ENCODE measurements around the gene OXT.

OXT gene

DNA sequence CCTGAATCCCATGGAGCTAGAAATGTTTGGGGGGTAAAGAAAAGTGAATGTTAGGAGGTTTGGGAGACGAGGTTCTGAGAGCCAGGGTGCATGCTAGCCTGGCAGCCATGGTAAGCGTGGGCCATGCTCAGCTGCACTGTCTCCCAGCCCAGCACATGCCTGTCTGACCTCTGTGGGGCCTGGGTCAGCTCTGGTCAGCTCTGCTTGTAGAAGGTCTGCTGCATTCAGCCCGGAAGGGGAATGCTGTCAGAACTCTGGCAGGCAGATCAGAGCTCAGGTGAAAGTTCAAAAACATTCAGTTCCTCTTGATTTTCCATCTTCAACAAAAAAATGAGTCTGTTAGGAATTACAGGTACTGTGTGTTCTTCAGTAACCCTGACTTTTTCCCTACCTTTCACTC lies 33.8 kb upstream of the OXT start:
- POLR2A ChIA-PET (ENCODE audit: low non-redundant PET), result no interaction called here
- TF ChIP-seq, protein P1, sequence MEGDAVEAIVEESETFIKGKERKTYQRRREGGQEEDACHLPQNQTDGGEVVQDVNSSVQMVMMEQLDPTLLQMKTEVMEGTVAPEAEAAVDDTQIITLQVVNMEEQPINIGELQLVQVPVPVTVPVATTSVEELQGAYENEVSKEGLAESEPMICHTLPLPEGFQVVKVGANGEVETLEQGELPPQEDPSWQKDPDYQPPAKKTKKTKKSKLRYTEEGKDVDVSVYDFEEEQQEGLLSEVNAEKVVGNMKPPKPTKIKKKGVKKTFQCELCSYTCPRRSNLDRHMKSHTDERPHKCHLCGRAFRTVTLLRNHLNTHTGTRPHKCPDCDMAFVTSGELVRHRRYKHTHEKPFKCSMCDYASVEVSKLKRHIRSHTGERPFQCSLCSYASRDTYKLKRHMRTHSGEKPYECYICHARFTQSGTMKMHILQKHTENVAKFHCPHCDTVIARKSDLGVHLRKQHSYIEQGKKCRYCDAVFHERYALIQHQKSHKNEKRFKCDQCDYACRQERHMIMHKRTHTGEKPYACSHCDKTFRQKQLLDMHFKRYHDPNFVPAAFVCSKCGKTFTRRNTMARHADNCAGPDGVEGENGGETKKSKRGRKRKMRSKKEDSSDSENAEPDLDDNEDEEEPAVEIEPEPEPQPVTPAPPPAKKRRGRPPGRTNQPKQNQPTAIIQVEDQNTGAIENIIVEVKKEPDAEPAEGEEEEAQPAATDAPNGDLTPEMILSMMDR (conservative IDR thresholded peaks at IDR 0.05; ENCODE audit: low read depth), result no peak
- peak overlapping the region; percentile 2; the same call in 1 of the 2 replicates for H3K27ac ChIP-seq
- no peak for DNase-seq (ENCODE audit: low spot score)
- CTCF ChIA-PET, result no interaction called here

DNA sequence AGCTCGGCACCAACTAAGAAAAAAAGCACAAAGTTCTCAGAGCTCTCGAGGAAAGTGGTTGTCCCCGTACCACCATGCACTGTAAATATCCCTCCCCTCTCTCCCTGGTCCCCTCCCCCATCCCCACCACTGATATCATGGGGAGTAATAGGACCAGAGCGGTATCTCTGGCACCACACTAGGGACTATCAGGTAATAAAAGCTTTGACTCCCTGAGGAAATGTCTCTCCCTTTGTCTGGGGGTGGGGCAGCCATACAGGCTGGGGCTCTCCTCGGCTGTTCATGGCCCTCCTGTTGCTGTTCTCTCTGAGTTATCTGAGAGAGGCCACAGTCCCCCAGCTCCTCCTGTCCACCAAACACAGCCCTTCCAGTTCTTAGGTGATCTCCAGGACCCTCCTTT lies 33.0 kb upstream of the OXT start:
- POLR2A ChIA-PET (ENCODE audit: low non-redundant PET), result interaction anchor here (0.7 kb wide), 1 partner anchor 183 kb away, joined by 3 read pairs; no protein-coding TSS in a partner anchor
- no peak for DNase-seq (ENCODE audit: low spot score)
- H3K27ac ChIP-seq, result no peak overlapping the region
- TF ChIP-seq, protein P1 (conservative IDR thresholded peaks at IDR 0.05; ENCODE audit: low read depth), result no peak
- CTCF ChIA-PET, result interaction anchor here (0.8 kb wide), 1 partner anchor 15 kb away, joined by 5 read pairs; no protein-coding TSS in a partner anchor

DNA sequence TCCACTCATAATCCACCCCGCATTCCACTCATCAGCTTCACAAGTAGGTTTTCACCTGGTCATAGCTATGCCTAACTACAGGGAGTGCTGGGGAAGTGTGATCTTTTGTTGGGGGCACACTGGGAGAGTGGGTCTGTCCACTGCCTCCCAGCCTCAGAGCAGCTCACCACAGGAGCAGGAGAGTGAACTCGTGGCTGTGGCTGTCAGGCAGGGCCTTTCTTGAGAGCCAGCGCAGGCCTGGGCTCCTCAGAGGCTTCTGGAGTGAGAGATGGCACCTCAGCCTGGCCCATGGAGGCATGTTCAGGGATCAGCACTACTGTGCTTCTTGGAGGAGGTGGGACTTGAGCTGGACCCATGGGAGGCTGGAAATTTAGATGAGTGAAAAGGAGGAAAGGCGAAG lies 32.0 kb upstream of the OXT start:
- TF ChIP-seq, protein P1 (conservative IDR thresholded peaks at IDR 0.05; ENCODE audit: low read depth), result no peak
- POLR2A ChIA-PET (ENCODE audit: low non-redundant PET), result no interaction called here
- peak overlapping the region; percentile 32 for H3K27ac ChIP-seq
- no peak for DNase-seq (ENCODE audit: low spot score)
- CTCF ChIA-PET, result interaction anchor here (0.6 to 0.8 kb wide), 2 partner anchors 14 to 164 kb away, joined by 4 to 5 read pairs; no protein-coding TSS in a partner anchor

DNA sequence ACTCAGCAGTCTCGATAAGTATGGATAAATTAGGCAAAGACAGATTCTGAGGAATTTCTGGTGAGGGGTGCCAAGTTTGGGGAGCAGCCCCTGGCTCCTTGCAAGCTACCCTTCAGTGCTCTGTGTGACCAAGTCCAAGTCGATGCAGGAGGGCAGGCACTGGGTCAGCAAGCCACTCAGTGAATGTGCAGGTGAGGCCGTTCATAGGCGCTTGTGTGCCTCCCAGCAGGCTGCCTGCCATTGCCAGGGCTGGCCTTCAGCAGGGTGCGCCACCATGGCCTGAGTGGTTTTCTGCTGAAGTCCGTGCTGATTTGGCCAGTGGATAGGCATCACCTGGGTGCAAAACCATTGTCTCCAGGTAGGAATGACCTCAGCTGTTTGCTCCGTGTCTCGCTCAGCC lies 31.3 kb upstream of the OXT start:
- CTCF ChIA-PET, result no interaction called here
- no peak for DNase-seq (ENCODE audit: low spot score)
- TF ChIP-seq, protein P1 (conservative IDR thresholded peaks at IDR 0.05; ENCODE audit: low read depth), result no peak
- peak overlapping the region; percentile 17 for H3K27ac ChIP-seq
- POLR2A ChIA-PET (ENCODE audit: low non-redundant PET), result no interaction called here

DNA sequence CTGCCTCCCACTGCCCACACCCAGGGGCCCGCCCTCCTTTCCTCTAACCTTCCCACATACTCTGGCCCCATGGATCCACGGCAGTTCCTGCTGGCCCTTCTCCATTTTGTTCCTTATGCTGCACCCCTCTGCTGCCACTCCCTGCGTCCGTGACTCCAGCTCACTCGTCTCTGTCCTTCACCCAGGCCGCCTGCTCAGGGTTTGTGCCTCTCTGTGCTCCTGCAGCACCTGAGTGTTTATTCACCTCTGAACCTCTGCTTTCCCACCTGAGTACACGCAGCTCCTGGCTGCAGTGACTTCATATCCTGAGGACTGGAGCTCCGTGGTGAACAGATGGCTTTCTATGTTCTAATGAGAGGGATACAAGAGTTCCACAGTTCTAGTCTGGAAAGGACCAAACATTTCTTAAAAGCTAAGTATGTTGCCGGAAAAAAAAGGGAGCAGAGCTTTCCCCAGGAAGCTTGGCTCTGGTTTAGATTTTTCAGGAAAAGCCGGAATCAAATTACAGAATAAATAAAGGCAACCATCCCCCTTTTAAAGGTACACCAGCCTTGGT lies 29.5 kb upstream of the OXT start:
- TF ChIP-seq, protein P1 (conservative IDR thresholded peaks at IDR 0.05; ENCODE audit: low read depth), result no peak
- DNase-seq (ENCODE audit: low spot score), result no peak
- peak overlapping the region; percentile 70 for H3K27ac ChIP-seq
- CTCF ChIA-PET, result interaction anchor here (0.7 kb wide), 1 partner anchor 169 kb away, joined by 3 read pairs; no protein-coding TSS in a partner anchor
- POLR2A ChIA-PET (ENCODE audit: low non-redundant PET), result interaction anchor here (0.6 kb wide), 1 partner anchor 44 kb away, joined by 6 read pairs; no protein-coding TSS in a partner anchor

DNA sequence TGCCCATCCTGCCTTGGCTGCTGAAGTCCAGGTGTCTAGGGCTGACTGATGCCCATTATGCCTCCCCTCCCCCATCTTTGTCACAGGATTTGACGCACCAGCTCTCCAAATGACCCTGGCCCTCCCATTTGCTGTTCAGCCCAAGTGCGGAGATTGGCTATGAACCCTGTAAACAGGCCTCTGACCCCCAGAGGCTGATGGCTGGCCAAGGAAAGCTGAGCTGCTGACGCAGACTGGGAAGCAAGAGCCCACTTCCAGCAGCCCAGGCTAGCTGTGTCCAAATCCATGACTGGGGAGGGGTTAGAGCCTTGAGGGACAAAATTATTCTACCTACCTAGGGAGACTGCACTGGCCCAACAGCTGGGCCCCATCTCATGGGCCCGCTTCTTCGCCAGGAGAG lies 28.8 kb upstream of the OXT start:
- POLR2A ChIA-PET (ENCODE audit: low non-redundant PET), result no interaction called here
- TF ChIP-seq, protein P1 (conservative IDR thresholded peaks at IDR 0.05; ENCODE audit: low read depth), result no peak
- CTCF ChIA-PET, result interaction anchor here (0.5 kb wide), 1 partner anchor 172 kb away, joined by 3 read pairs; no protein-coding TSS in a partner anchor
- peak overlapping the region; percentile 45 for H3K27ac ChIP-seq
- DNase-seq (ENCODE audit: low spot score), result no peak
